Stomach smooth muscle (tissue), 2 donors: ENCODE measurements around the gene SLC8B1.

Experiments
- H3K27ac ChIP-seq: one replicate; pipeline ENCODE4 v1.7.0; 2013; ENCODE audit warnings: mild to moderate bottlenecking, low read length, inconsistent platforms
- H3K27me3 ChIP-seq, 2 donors: one replicate each; pipeline ENCODE4 v1.7.0; 2013; ENCODE audit warnings: low read length in 2 of 2; ENCODE audit not compliant: insufficient read depth in 2 of 2, control insufficient read depth in 1 of 2
- H3K36me3 ChIP-seq, 2 donors: one replicate each; pipeline ENCODE4 v1.7.0; 2013; ENCODE audit warnings: low read length in 2 of 2; ENCODE audit not compliant: control insufficient read depth in 2 of 2, insufficient read depth in 2 of 2
- H3K4me1 ChIP-seq: one replicate; pipeline ENCODE4 v1.7.0; 2013; ENCODE audit warnings: low read length; ENCODE audit not compliant: control insufficient read depth, insufficient read depth
- H3K4me3 ChIP-seq, 2 donors: one replicate each; pipeline ENCODE4 v1.7.0; 2013; ENCODE audit warnings: low read length in 2 of 2
- H3K9ac ChIP-seq, 2 donors: one replicate each; pipeline ENCODE4 v1.7.0; 2013; ENCODE audit warnings: low read length in 2 of 2, mild to moderate bottlenecking in 1 of 2
- H3K9me3 ChIP-seq, 2 donors: one replicate each; pipeline ENCODE4 v1.7.0; 2013; ENCODE audit warnings: low read length in 2 of 2; ENCODE audit not compliant: control insufficient read depth in 2 of 2
- donor health status: healthy.
- donor health status: Pancreatic carcinoma.

SLC8B1 gene

GRCh38 chr12:113292547-113292946, 42.4 kb downstream of the SLC8B1 start:
- Histone ChIP-seq H3K4me3 (no peak overlapping the region), H3K27me3 (no peaks in the 10 kb centered on the region), H3K9ac (no peak overlapping the region), H3K36me3 (peaks cover 43 to 63% of the 10 kb centered on the region in 2 donors), H3K4me1 (no peaks in the 10 kb centered on the region), H3K9me3 (no peaks in the 10 kb centered on the region), H3K27ac (no peak overlapping the region)

DNA sequence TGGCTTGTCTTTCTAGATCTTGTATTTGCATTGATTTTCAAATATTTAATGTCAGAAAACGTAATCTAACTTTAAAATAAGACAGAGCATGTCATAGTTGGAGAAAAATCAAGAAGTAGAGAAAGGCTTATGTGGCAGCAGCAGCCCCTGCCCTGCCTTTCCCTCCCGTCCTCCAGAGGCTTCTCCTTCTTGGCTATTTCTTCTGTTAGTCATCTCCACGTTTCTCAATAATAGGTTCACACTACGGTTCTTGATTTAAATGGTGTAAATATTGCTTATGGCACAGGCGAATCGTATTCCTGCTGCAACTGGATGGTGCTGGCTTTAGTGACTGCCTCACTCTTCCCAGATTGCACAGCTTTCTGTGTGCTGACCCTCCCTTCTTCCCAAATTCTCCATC, 42.8 kb downstream of the SLC8B1 start:
- Histone ChIP-seq H3K9me3 (no peaks in the 10 kb centered on the region), H3K27me3 (no peaks in the 10 kb centered on the region), H3K36me3 (peaks cover 45 to 64% of the 10 kb centered on the region in 2 donors), H3K4me3 (no peak overlapping the region), H3K27ac (no peak overlapping the region), H3K9ac (no peak overlapping the region), H3K4me1 (no peaks in the 10 kb centered on the region)

- H3K27me3 ChIP-seq: no peaks in the 10 kb centered on the region
- no peaks in the 10 kb centered on the region for H3K9me3 ChIP-seq
- H3K9ac ChIP-seq: no peak overlapping the region
- H3K4me3 ChIP-seq: no peak overlapping the region
- peaks cover 49 to 65% of the 10 kb centered on the region in 2 donors for H3K36me3 ChIP-seq
- H3K4me1 ChIP-seq: no peaks in the 10 kb centered on the region
- H3K27ac ChIP-seq: no peak overlapping the region
These were observed 43.3 kb downstream of the SLC8B1 start for GRCh38 chr12:113291586-113291985.

DNA sequence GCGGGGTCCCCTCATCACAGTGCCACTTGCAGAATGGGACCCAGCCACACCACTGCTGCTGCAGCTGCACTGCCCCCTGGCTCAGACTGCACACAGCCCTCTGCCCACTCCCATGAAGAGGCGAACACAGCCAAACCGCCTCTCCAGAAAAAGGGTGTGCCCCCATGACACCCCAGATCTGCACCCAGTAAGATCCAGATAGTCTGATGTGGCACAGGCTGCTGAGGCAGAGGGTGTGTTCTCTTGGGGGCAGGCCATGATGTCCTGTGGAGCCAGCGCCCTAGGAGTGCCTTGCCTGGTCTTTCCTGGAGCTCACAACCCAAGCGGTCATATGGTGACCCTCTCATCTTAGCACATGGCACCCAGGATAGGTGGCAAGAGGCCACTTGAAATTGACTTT, 44.4 kb downstream of the SLC8B1 start:
- Histone ChIP-seq H3K4me3 (no peak overlapping the region), H3K4me1 (no peaks in the 10 kb centered on the region), H3K27me3 (no peaks in the 10 kb centered on the region), H3K9ac (no peak overlapping the region), H3K36me3 (peaks cover 49 to 65% of the 10 kb centered on the region in 2 donors), H3K27ac (no peak overlapping the region), H3K9me3 (no peaks in the 10 kb centered on the region)

DNA sequence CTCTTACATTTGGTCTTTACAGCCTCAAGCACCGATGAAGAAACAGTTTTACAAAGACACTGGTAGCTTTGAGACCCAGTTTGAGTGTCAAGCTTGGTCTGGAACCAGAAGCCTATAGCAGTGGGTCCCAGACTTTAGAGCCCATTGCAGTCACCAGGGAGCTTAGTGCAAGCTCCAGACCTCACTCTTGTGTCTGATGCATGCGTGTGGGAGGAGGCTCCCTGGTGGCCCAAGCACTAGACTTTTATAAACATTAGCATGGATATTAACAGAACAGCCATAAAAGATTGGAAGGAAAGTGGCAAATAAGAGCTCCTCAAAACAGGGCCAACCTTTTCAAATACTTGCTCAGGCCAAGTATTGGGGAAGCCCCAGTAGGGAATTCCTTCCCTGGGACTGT, 45.5 kb downstream of the SLC8B1 start:
- Histone ChIP-seq H3K4me1 (no peaks in the 10 kb centered on the region), H3K27ac (no peak overlapping the region), H3K36me3 (peaks cover 56 to 72% of the 10 kb centered on the region in 2 donors), H3K9ac (no peak overlapping the region), H3K4me3 (no peak overlapping the region), H3K27me3 (no peaks in the 10 kb centered on the region), H3K9me3 (no peaks in the 10 kb centered on the region)

GRCh38 chr12:113287899-113288282, 47.0 kb downstream of the SLC8B1 start:
- H3K27me3 ChIP-seq: no peaks in the 10 kb centered on the region
- no peak overlapping the region for H3K27ac ChIP-seq
- H3K9me3 ChIP-seq: no peaks in the 10 kb centered on the region
- H3K4me3 ChIP-seq: no peak overlapping the region
- no peaks in the 10 kb centered on the region for H3K4me1 ChIP-seq
- H3K36me3 ChIP-seq: peaks cover 51 to 62% of the 10 kb centered on the region in 2 donors
- H3K9ac ChIP-seq: no peak overlapping the region

DNA sequence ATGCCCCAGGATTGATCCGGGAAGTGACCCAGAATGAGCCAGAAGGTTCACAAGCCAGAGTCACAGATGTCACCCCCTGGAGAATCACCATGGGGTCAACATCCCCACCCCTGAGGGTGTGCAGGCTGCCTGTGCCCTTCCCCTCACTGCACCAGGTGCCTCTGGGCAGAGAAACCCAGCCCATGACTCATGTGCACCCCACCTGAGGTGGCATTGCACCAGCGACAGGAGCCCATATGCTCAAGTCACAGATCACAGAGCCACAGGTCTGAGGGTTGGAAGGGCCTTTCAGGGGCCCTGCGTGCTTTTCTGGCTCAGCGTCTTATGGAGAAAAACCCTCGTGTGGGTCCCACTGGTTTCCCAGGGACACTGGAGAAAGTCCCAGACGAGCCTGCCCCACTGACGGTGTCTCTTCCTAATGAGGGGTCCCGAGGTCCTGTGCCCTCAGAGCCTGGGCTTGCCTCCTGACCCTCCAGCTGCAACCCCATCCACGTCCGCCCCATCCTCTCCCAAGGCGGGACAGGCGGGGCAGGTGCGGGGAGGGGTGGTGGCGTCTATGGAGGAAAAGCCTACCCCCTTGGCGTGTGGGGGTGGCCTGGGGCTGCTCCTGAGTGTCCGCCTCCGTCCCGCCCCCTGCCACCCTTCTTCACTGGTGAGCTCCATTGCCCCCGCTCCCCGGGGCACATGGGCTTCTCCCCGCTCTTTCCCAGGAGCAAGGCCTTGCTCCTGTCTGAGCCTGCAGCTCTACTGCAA, 47.6 kb downstream of the SLC8B1 start:
- Histone ChIP-seq H3K9ac (no peak overlapping the region), H3K4me3 (no peak overlapping the region), H3K27me3 (no peaks in the 10 kb centered on the region), H3K27ac (no peak overlapping the region), H3K36me3 (peaks cover 45 to 57% of the 10 kb centered on the region in 2 donors), H3K9me3 (no peaks in the 10 kb centered on the region), H3K4me1 (no peaks in the 10 kb centered on the region)

DNA sequence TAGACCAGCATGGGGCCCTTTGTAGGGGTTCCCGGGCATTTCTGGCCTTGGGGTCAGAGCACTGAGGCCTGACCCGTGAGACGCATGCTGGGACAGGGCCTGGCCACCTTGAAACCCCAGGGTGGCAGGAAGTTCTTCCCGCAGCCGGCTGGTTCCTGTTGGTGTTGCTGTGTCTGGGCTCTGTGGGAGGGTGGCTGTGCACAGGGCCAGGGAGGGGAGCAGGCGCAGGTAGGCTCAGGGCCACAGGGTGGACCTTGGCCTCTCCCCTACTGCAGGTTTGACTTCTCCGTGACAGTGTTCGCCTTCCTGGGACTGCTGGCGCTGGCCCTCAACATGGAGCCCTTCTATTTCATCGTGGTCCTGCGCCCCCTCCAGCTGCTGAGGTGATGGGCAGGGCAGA, 48.2 kb downstream of the SLC8B1 start:
- H3K4me1 ChIP-seq: no peaks in the 10 kb centered on the region
- H3K4me3 ChIP-seq: no peak overlapping the region
- no peaks in the 10 kb centered on the region for H3K27me3 ChIP-seq
- no peaks in the 10 kb centered on the region for H3K9me3 ChIP-seq
- H3K27ac ChIP-seq: no peak overlapping the region
- no peak overlapping the region for H3K9ac ChIP-seq
- peaks cover 42 to 50% of the 10 kb centered on the region in 2 donors for H3K36me3 ChIP-seq

- no peak overlapping the region for H3K9ac ChIP-seq
- peaks cover 34 to 50% of the 10 kb centered on the region in 2 donors for H3K36me3 ChIP-seq
- H3K27me3 ChIP-seq: no peaks in the 10 kb centered on the region
- no peak overlapping the region for H3K4me3 ChIP-seq
- no peak overlapping the region for H3K27ac ChIP-seq
- no peaks in the 10 kb centered on the region for H3K4me1 ChIP-seq
- H3K9me3 ChIP-seq: no peaks in the 10 kb centered on the region
These were observed 49.0 kb downstream of the SLC8B1 start for GRCh38 chr12:113285679-113286610.

GRCh38 chr12:113284751-113285150, 50.2 kb downstream of the SLC8B1 start:
- Histone ChIP-seq H3K4me3 (no peak overlapping the region), H3K9ac (no peak overlapping the region), H3K27ac (no peak overlapping the region), H3K9me3 (no peaks in the 10 kb centered on the region), H3K27me3 (no peaks in the 10 kb centered on the region), H3K4me1 (no peaks in the 10 kb centered on the region), H3K36me3 (peaks cover 28 to 45% of the 10 kb centered on the region in 2 donors)
